BJ (cell line): Measurements from ENCODE around the gene STXBP6. TPM values are rescaled to one million over a fixed set of nuclear protein-coding genes. Genes with fewer than 3 reads are reported as not detected.

Source experiments
- CTCF ChIA-PET: fragments of 350-600 bp; formaldehyde crosslinking; extraction: SDS; loops from one replicate; lab custom pipeline; 2021; ENCODE audit warnings: antibody characterized with exemption, inconsistent platforms; lab: Yijun Ruan, JAX
- POLR2A ChIA-PET: fragments of 300-600 bp; sonication (Branson Sonifier 250); formaldehyde crosslinking; extraction: SDS; loops from one replicate; lab custom pipeline; 2021; ENCODE audit warnings: antibody characterized with exemption; lab: Charles Lee
- DNase-seq: peaks from one replicate; pipeline ENCODE4 v3.0.0-alpha.2; 2011; ENCODE audit warnings: low read depth
- H3K27me3 ChIP-seq: 2 replicates; pipeline ENCODE4 v1.6.0; 2011; ENCODE audit warnings: low read length; ENCODE audit not compliant: control insufficient read depth, insufficient read depth
- H3K36me3 ChIP-seq: 2 replicates; pipeline ENCODE4 v1.5.1; 2011; ENCODE audit warnings: low read length; ENCODE audit not compliant: control insufficient read depth, insufficient read depth
- H3K4me3 ChIP-seq: 2 replicates; pipeline ENCODE4 v1.5.1; 2011; ENCODE audit warnings: low read depth, mild to moderate bottlenecking, control low read depth, low read length
- polyA plus RNA-seq: library from polyadenylated mRNA; depleted of rRNA; stranded (reverse); fragments of >200 nt; gene quantifications from 2 replicates; pipeline ENCODE4 v1.2.3, GENCODE V29; 2011
- TF ChIP-seq, protein P1 (sequence below): IDR thresholded peaks from 2 replicates; pipeline ENCODE4 v1.5.1; 2011; ENCODE audit warnings: low read depth, mild to moderate bottlenecking, control low read depth, inconsistent platforms, low read length, moderate library complexity; ENCODE audit not compliant: insufficient read depth

STXBP6 gene
- polyA plus RNA-seq, 1 experiment, result 12.1 TPM

- no peak overlapping the region for H3K4me3 ChIP-seq
- ChIA-PET POLR2A (no interaction called here), CTCF (interaction anchor here (1.0 to 2.3 kb wide), 2 partner anchors 8 to 10 kb away, joined by 3 to 9 read pairs; no protein-coding TSS in a partner anchor)
- H3K36me3 ChIP-seq, result no peaks in the 10 kb centered on the region
- DNase-seq, result no peak
- no peaks in the 10 kb centered on the region for H3K27me3 ChIP-seq
- TF ChIP-seq, protein P1, sequence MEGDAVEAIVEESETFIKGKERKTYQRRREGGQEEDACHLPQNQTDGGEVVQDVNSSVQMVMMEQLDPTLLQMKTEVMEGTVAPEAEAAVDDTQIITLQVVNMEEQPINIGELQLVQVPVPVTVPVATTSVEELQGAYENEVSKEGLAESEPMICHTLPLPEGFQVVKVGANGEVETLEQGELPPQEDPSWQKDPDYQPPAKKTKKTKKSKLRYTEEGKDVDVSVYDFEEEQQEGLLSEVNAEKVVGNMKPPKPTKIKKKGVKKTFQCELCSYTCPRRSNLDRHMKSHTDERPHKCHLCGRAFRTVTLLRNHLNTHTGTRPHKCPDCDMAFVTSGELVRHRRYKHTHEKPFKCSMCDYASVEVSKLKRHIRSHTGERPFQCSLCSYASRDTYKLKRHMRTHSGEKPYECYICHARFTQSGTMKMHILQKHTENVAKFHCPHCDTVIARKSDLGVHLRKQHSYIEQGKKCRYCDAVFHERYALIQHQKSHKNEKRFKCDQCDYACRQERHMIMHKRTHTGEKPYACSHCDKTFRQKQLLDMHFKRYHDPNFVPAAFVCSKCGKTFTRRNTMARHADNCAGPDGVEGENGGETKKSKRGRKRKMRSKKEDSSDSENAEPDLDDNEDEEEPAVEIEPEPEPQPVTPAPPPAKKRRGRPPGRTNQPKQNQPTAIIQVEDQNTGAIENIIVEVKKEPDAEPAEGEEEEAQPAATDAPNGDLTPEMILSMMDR, result no peak
Measured at GRCh38 chr14:24952851-24953666, 96.9 kb downstream of the STXBP6 start.

GRCh38 chr14:24948261-24948847 lies 101.6 kb downstream of the STXBP6 start:
- ChIA-PET CTCF (no interaction called here), POLR2A (no interaction called here)
- no peaks in the 10 kb centered on the region for H3K27me3 ChIP-seq
- no peaks in the 10 kb centered on the region for H3K36me3 ChIP-seq
- DNase-seq, result no peak
- TF ChIP-seq, protein P1, result no peak
- H3K4me3 ChIP-seq, result no peak overlapping the region

- Histone ChIP-seq H3K4me3 (no peak overlapping the region), H3K36me3 (no peaks in the 10 kb centered on the region), H3K27me3 (no peaks in the 10 kb centered on the region)
- TF ChIP-seq, protein P1, result no peak
- DNase-seq, result no peak
- ChIA-PET CTCF (no interaction called here), POLR2A (interaction anchor here (0.7 kb wide), 1 partner anchor 47 kb away, joined by 3 read pairs; no protein-coding TSS in a partner anchor)
Measured at GRCh38 chr14:24947131-24947530, 102.8 kb downstream of the STXBP6 start.

DNA sequence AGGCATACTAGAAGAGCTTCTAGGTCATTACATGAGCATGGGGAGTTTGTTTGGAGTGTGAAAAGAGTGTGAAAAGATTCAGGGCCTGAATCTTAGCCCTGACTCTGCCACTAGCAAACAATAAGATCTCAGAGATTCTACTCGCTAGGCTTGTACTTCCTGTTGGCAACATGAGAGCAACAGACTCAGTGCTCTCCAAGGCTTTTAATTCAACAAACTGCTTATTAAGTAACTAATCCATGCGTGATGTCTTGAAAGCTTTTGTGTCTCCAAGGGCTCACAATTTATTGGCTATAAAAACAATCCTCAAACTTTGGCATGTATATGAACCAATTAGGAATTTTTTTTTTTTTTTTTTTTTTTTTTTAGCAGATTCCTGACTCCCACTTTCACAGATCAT lies 105.1 kb downstream of the STXBP6 start:
- ChIA-PET POLR2A (no interaction called here), CTCF (interaction anchor here (0.8 kb wide), 1 partner anchor 9 kb away, joined by 3 read pairs; no protein-coding TSS in a partner anchor)
- H3K27me3 ChIP-seq, result no peaks in the 10 kb centered on the region
- DNase-seq, result no peak
- H3K4me3 ChIP-seq, result no peak overlapping the region
- no peaks in the 10 kb centered on the region for H3K36me3 ChIP-seq
- TF ChIP-seq, protein P1, result no peak

DNA sequence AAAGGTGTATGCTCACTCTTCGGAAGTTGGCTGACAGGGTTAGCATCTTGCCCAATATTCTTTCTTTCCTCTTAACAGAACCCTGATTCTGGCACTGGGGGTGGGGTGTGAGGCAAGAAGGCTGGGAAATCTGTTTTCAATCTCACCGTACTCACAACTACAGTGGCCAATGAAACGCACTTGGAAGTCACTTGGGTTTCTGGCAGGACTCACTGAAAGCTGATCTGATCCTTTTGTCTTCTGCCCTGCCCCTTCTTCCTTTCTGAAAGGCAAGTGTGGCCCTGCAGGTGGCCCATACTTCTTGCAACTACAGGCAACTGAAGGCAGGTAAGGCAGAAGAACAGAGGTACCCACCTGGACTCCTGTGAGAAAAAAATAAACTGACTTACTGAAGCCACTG lies 106.9 kb downstream of the STXBP6 start:
- CTCF ChIA-PET, result interaction anchor here (1.3 to 3.1 kb wide), 4 partner anchors 7 to 190 kb away, joined by 3 to 9 read pairs (median 4); no protein-coding TSS in a partner anchor
- TF ChIP-seq, protein P1, result no peak
- POLR2A ChIA-PET, result no interaction called here
- Histone ChIP-seq H3K36me3 (no peaks in the 10 kb centered on the region), H3K4me3 (no peak overlapping the region), H3K27me3 (no peaks in the 10 kb centered on the region)
- DNase-seq, result no peak
